ENCODE data around the gene RFX7.

GRCh38 chr15:56211064-56211463 is 32.6 kb downstream of the RFX7 start:
- no peak for TF ChIP-seq MAZ (IDR thresholded peaks at IDR 0.05; ENCODE audit: borderline replicate concordance, low read depth, low read length)
- TF ChIP-seq CTCF (IDR thresholded peaks at IDR 0.05), result no peak
- TF ChIP-seq ZSCAN20 (CRISPR knock-in tag; IDR thresholded peaks at IDR 0.05), result no peak
- no peak for TF ChIP-seq CBX8 (IDR thresholded peaks at IDR 0.05)
- TF ChIP-seq JUN (IDR thresholded peaks at IDR 0.05), result no peak
- TF ChIP-seq BCL3 (IDR thresholded peaks at IDR 0.05), result no peak
- TF ChIP-seq RCOR1 (IDR thresholded peaks at IDR 0.05; ENCODE audit: low read depth, low read length), result no peak

All from A549 (cell line).